Measurements from ENCODE around the gene PPIC.
A peak's percentile ranks its signal among the peaks of the same experiment; 100 is the strongest.

Gene PPIC

GRCh38 chr5:123036391-123037103 is at the start of gene PPIC:
Gene PPIC (minus strand): TSS chr5:123036725. CDS start chr5:123036625, 100 bp downstream.
- DNase-seq (ENCODE audit: low read depth), result peak; percentile 87
- H3K4me3 ChIP-seq (ENCODE audit: low read length), result peak within 1 kb of the TSS; percentile 69
- no peak for TF ChIP-seq CTCF (IDR thresholded peaks at IDR 0.05; ENCODE audit: insufficient read depth, low read depth, low read length, missing control alignments)

GRCh38 chr5:123085638-123086286 is 49.2 kb upstream of the PPIC start:
- H3K4me3 ChIP-seq (ENCODE audit: low read length), result no peak overlapping the region
- no peak for TF ChIP-seq CTCF (IDR thresholded peaks at IDR 0.05; ENCODE audit: insufficient read depth, low read depth, low read length, missing control alignments)
- DNase-seq (ENCODE audit: low read depth), result no peak

- TF ChIP-seq CTCF (IDR thresholded peaks at IDR 0.05; ENCODE audit: insufficient read depth, low read depth, low read length, missing control alignments), result no peak
- no peak overlapping the region for H3K4me3 ChIP-seq (ENCODE audit: low read length)
- no peak for DNase-seq (ENCODE audit: low read depth)
Observed at GRCh38 chr5:123084730-123085605, 48.4 kb upstream of the PPIC start.

GRCh38 chr5:123083298-123083697 is 46.8 kb upstream of the PPIC start:
- H3K4me3 ChIP-seq (ENCODE audit: low read length), result no peak overlapping the region
- no peak for TF ChIP-seq CTCF (IDR thresholded peaks at IDR 0.05; ENCODE audit: insufficient read depth, low read depth, low read length, missing control alignments)
- no peak for DNase-seq (ENCODE audit: low read depth)

- DNase-seq (ENCODE audit: low read depth), result peak; percentile 47
- H3K4me3 ChIP-seq (ENCODE audit: low read length), result no peak overlapping the region
- no peak for TF ChIP-seq CTCF (IDR thresholded peaks at IDR 0.05; ENCODE audit: insufficient read depth, low read depth, low read length, missing control alignments)
Observed at GRCh38 chr5:123080215-123080614, 43.7 kb upstream of the PPIC start.

- no peak for DNase-seq (ENCODE audit: low read depth)
- no peak for TF ChIP-seq CTCF (IDR thresholded peaks at IDR 0.05; ENCODE audit: insufficient read depth, low read depth, low read length, missing control alignments)
- H3K4me3 ChIP-seq (ENCODE audit: low read length), result no peak overlapping the region
Observed at GRCh38 chr5:123075521-123076163, 39.1 kb upstream of the PPIC start.

All from epithelial cell of esophagus (primary cell).